Measurements from ENCODE around the gene COL5A1.

- no peak for TF ChIP-seq CTCF (IDR thresholded peaks at IDR 0.05)
- no peak for TF ChIP-seq POLR2A (IDR thresholded peaks at IDR 0.05)
These were observed 62.9 kb downstream of the COL5A1 start for GRCh38 chr9:134704498-134704897.
